Liver (tissue), 1 donor: ENCODE measurements around the gene SLC5A9.

ENCODE experiments used
- REST ChIP-seq: IDR thresholded peaks from 2 replicates; pipeline ENCODE4 v1.6.1; 2016; ENCODE audit warnings: antibody characterized with exemption, mild to moderate bottlenecking
- TF ChIP-seq, protein P1 (sequence below): IDR thresholded peaks from 2 replicates; pipeline ENCODE4 v1.6.1; 2016; ENCODE audit warnings: antibody characterized with exemption

GRCh38 chr1:48177257-48177656 lies 45.3 kb upstream of the SLC5A9 start:
- TF ChIP-seq, protein P1, sequence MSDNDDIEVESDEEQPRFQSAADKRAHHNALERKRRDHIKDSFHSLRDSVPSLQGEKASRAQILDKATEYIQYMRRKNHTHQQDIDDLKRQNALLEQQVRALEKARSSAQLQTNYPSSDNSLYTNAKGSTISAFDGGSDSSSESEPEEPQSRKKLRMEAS: no peak
- TF ChIP-seq REST: no peak
